ENCODE results near the gene CPVL.

DNA sequence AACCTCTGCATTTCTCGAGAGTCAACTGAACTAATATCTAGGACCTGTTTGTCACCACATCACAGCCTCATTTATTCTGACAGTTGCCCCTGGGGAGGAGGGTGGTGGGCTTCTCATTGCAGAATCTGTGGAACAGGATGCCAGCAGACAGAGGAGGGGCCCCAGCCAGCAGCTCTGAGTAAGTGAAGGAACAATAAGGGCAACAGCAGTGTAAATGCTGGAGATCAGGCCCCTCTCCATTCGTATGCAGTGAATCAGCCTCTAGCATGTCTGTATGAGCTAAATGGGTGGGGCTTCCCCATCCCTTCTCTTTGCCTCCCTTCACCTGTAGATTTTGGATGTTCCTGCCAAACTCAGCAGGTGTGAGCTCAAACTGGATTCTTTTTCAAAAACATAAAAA, 7.7 kb upstream of the CPVL start:
- TF ChIP-seq, protein P1, sequence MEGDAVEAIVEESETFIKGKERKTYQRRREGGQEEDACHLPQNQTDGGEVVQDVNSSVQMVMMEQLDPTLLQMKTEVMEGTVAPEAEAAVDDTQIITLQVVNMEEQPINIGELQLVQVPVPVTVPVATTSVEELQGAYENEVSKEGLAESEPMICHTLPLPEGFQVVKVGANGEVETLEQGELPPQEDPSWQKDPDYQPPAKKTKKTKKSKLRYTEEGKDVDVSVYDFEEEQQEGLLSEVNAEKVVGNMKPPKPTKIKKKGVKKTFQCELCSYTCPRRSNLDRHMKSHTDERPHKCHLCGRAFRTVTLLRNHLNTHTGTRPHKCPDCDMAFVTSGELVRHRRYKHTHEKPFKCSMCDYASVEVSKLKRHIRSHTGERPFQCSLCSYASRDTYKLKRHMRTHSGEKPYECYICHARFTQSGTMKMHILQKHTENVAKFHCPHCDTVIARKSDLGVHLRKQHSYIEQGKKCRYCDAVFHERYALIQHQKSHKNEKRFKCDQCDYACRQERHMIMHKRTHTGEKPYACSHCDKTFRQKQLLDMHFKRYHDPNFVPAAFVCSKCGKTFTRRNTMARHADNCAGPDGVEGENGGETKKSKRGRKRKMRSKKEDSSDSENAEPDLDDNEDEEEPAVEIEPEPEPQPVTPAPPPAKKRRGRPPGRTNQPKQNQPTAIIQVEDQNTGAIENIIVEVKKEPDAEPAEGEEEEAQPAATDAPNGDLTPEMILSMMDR (IDR thresholded peaks at IDR 0.05) = no peak
- no peak for TF ChIP-seq POLR2A (IDR thresholded peaks at IDR 0.05)

Measured in body of pancreas (tissue), 4 donors.